Right hindlimb (tissue), 1 donor: ENCODE measurements around the gene ARL4C.

Source experiments
- DNase-seq: peaks from one replicate; pipeline ENCODE4 v3.0.0-alpha.2; 2018

ARL4C gene

DNA sequence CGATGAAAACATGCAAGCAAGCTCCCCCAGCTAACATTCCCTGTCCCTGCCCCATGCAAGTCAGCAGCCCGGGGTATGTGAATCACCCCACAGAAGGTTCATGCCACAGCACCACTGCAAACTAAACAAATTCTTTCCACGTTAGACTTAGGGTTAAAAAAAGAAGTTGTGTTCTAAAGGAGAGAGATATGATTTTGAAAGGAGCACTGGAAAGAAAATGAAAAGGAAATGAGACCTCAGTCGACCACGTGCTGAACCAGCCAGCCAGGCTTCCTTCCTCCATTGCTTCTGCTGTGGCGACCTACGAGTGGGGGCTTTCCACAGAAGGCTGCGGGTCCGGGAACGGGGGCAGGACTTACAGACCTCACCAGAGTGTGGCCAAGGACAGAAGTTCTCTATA is 52.0 kb downstream of the ARL4C start:
- DNase-seq = no peak

- DNase-seq = no peak
These were observed 52.6 kb downstream of the ARL4C start for GRCh38 chr2:234444242-234444730.
